ENCODE measurements around the gene SEL1L.
"Not testable (repeated sequence)": the region's sequence is repeated elsewhere in the genome, so short reads cannot be mapped to it uniquely, and the experiment has no call there.

SEL1L gene

GRCh38 chr14:81533536-81534343 is at the start of gene SEL1L:
Gene SEL1L (minus strand): TSS chr14:81533853. CDS start chr14:81533744, 109 bp downstream.
- FAIRE-seq: peak; percentile 99

GRCh38 chr14:81582420-81582819 is 48.8 kb upstream of the SEL1L start:
- no peak for FAIRE-seq

- FAIRE-seq: no peak
Observed at GRCh38 chr14:81579115-81579514, 45.5 kb upstream of the SEL1L start.

DNA sequence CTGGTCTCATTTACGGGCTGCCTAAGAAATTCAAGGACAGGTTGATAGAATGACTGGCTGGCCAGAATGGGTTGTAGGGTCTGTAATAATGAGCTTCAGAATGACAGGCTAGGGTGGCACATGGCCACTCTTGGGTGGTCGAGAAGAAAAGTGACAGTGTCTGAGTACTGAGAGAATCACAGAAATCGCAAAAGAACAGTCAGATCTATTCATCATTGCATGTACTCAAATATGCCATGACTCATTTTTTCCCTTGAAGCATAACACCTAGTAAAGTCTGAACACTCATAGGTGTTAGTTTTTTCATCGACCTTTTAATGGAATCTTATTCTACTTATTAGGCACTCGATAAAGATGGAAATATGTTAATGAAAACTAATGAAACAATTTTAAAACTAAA is 37.8 kb upstream of the SEL1L start:
- FAIRE-seq: no peak

GRCh38 chr14:81567302-81567701 is 33.6 kb upstream of the SEL1L start:
- no peak for FAIRE-seq

DNA sequence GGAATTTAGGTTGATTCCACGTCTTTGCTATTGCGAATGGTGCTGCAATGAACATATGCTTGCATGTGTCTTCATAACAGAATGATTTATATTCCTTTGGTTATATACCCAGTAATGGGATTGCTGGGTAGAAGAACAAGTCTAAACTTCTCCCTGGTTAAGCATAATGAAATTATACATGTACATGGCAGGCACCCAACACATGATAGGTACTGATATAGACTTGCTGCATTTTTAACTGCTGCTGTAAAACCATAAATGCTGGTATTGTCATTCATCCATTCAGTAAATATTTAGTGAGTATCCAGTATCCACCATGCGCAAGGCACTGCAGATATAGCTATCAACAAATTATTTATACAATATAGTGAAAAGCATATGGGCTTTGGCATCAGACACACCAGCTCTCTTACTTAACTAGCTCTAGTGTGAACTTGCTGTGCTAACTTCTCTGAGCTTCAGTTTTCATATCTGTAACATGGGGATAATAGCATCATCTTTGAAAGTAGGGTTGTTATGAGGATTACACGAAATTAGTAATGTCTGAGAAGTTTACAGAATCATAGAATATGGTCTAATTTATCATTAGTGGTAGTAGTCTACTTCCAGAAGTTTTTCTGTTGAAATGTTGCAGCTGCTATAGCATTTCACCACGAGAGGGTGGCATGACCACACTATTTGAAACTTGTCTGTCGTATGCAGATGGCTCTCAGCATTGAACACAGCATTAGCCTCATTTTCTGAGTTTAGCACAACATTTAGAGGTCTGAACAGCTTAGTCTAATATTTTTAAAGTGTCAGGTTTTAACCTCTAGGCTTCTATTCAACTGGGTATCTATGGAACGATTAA is 32.0 kb upstream of the SEL1L start:
- FAIRE-seq: no peak

GRCh38 chr14:81562818-81563217 is 29.2 kb upstream of the SEL1L start:
- no peak for FAIRE-seq

DNA sequence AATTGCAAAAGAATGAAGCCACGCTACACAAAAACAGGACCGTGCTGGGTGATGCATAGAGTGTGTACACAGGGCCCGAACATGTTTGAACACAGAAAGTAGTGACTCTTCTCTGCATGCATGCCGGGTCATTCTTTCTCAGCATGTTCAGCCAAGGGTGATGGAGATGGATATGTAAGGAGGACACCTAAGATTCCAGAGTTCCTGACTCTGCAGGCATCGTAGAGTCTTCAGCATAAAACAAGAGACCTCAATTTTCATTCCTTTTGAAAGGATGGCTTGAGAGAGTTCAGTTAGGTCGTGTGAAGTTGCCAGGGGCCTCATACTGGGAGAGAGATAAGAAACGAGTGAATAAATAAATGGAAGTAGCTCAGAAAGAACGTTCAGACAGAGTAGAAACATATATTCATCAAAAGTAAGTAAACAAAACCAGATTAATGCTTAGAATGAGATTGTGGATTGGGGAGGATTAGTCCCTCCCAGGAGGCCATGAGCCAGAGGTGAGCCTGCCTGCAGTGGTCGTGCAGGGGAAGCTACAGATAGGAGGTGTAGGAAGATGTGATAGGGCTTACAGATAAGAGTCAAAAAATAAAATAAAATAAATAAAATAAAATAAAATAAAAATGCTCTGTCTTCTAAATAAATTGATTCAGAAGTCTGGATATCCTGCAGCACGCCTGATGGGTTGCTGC is 27.6 kb upstream of the SEL1L start:
- FAIRE-seq: no peak

DNA sequence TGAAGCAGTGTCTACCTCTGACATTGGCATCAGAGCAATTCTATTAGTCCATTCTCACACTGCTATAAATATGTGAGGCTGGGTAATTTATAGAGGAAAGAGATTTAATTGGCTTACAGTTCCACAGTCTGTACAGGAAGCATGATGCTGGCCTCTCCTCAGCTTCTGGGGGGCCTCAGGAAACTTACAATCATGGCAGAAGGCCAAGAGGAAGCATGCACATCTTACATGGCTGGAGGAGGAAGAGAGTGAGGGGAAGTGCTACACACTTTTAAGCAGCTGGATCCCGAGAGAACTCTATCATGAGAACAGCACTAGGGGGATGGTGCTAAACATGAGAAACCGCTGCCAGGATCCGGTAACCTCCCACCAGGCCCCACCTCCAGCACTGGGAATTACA is 25.7 kb upstream of the SEL1L start:
- FAIRE-seq: no peak

DNA sequence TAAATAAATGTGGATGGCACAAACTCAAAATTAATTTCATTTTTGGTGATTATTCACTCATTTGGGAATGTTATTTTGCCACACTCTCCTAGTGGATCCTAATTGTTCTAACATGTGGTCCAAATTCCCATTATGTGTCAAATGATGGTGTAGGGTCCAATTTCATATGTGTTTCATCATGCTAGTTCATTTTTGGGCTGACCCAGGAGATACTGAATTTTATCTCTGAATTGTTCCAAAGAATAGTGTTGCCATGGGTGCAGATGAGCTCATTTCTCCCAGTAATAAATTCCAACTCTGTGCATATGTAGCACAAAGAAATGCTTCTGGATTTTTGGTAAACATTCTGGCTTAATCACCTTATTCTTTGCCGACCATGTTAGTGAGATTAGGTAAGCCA is 23.5 kb upstream of the SEL1L start:
- no peak for FAIRE-seq

DNA sequence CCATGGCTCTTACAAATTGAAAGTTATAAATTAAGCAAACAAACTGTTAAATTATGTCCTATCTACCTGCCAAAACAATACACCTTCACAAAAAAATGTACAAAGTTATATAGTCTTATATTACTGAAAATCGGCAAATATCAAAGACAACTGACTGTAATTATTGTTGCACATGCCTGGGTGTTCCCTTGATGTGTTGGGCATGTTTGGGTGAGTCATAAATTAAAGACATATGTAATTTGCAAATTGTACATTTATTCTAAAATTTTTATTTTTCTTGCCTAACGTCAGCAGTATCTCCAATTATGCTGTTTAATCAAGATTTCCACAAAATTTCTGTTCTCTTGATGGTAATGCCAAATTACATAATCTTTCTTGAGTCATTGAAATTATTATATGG is 22.0 kb upstream of the SEL1L start:
- no peak for FAIRE-seq

DNA sequence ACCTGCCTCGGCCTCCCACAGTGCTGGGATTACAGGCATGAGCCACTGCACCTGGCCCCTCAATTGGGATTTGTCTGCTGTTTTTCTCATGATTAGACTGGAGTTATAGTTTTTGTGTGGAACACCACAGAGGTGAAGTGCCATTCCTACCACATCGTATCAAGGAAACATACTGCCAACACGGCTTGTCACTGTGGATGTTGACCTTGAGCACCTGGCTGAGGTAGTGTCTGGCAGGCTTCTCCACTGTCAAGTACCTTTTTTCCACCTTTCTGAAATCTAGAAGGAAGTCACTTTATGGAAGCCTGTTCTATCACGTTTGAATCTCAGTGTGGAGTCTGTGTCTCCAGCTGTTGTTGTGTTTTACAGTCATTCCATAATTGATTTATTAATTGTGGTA is 21.4 kb upstream of the SEL1L start:
- FAIRE-seq: no peak

GRCh38 chr14:81551471-81551870 is 17.8 kb upstream of the SEL1L start:
- no peak for FAIRE-seq

DNA sequence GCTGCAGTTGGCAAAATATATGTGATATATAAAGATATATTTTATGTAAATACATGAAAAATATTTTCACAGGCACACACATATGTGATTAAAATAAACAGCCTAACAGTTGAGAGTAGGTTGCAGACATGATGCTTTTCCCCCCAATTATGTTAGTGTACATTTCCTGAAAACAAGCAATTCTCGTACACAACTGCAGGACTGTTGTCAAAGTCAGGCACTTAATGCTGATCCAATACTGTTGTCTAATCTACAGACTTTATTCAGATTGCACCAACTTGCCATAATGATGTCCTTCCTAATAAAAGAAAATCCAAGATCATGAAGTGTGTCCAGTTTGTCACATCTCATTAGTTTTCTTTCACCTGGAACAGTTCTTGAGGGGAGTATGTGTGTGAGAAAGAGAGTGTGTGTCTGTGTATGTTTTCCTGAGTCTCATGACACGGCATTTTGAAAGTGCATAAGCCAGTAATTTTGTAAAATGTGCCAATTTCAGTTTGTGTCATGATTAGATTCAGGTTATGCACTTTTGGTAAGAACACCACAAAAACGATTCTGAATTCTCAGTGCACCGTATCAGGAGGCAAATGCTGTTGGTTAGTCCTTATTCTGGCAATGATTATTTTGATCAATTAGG is 16.5 kb upstream of the SEL1L start:
- no peak for FAIRE-seq

GRCh38 chr14:81541206-81541605 is 7.6 kb upstream of the SEL1L start:
- FAIRE-seq: not testable (repeated sequence)

DNA sequence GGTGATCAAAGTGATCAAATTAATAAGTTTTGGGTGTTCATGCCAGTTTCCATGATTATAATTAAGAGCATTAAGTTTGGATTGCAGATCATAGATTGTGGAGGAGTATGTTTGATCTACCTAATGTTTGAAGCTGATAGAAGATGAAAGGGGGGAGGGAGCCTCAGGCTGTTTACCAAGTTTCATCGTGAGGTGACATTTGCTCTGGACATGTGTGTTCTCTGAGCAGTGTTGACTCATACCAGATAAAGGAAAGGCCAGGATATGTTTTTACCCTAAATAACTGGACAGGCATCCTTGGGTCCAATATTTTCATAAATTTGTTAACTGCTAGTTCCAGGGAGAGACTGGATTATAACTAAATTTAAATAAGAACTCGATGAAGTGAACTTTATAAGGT is 3.5 kb upstream of the SEL1L start:
- FAIRE-seq: no peak

- FAIRE-seq: no peak
Observed at GRCh38 chr14:81536241-81536771, 2.7 kb upstream of the SEL1L start.

- FAIRE-seq: no peak
Observed at GRCh38 chr14:81535396-81536164, 1.9 kb upstream of the SEL1L start.

DNA sequence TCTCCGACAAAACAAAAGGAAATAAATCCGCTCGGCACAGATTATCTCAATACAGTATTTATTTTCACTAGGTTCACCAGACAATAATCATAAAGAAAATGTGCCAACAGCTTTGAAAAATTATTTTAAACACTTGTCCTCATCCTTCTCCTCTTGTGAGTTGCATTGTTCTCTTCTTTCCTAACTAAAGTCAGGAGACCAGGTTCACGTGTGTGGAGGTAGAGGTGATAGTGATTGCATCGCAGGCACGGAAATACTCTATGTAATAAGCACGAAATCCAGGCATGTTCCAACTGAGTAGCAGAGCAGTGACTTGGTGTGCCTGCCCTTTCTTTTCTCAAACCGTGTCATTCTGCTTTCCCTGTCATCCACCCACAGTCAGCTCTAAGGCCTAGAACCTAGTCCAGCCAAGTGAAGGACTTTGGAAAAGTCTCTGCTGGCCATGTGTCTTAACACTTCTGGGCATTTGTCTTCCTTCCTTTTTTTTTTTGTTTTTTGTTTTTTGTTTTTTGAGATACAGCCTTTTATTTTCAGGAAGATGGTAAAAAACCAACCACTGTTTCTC is 939 bp upstream of the SEL1L start:
- no peak for FAIRE-seq

GRCh38 chr14:81533212-81533535 is 479 bp downstream of the SEL1L start:
- FAIRE-seq: no peak

- no peak for FAIRE-seq
Observed at GRCh38 chr14:81529391-81529790, 4.3 kb downstream of the SEL1L start.

DNA sequence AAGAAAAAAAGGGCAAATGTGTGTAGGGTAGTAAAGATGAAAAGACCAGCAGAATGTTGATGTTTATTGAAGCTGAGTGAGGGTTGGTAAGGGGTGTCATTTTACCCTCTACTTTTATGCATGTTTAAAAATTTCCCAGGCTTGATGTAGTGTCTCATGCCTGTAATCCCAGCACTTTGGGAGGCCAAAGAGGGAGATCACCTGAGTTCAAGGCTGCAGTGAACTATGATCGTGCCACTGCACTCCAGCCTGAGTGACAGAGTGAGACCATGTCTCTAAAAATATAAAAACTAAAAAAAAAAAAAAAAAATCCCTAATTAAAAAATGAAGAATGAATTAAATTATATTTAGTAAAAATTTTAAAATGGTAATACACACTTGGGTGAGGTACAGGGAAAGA is 8.5 kb downstream of the SEL1L start:
- peak; percentile 46 for FAIRE-seq

Measured in endometrium (tissue), 2 donors.